GM12873 (cell line): ENCODE data around the gene PPARA.

Experiments
- CTCF ChIP-seq: IDR thresholded peaks from 2 replicates; pipeline ENCODE4 v1.5.1; 2012; ENCODE audit warnings: low read depth, mild to moderate bottlenecking, moderate library complexity, low read length, control low read depth; ENCODE audit not compliant: insufficient read depth; ENCODE audit errors: missing control alignments

PPARA gene

GRCh38 chr22:46273432-46274148 lies 123.3 kb downstream of the PPARA start:
- no peak for TF ChIP-seq CTCF

- no peak for TF ChIP-seq CTCF
These were observed 124.1 kb downstream of the PPARA start for GRCh38 chr22:46274381-46274780.

GRCh38 chr22:46275455-46276122 lies 125.3 kb downstream of the PPARA start:
- TF ChIP-seq CTCF: no peak

- TF ChIP-seq CTCF: no peak
These were observed 126.2 kb downstream of the PPARA start for GRCh38 chr22:46276563-46276962.

- TF ChIP-seq CTCF: no peak
These were observed 128.6 kb downstream of the PPARA start for GRCh38 chr22:46278656-46279645.

- TF ChIP-seq CTCF: no peak
These were observed 129.9 kb downstream of the PPARA start for GRCh38 chr22:46280063-46280817.
